Activated CD4-positive, alpha-beta T cell treated with anti-CD3 and anti-CD28 coated beads, Interleukin-2, Interleukin-6, amounts not matched to agents 100 ng/mL and 50 ng/mL, durations not matched to agents 16 hours and 8 hours (primary cell): Measurements from ENCODE around the gene CACNA1I.
"Not testable (repeated sequence)": the region's sequence is repeated elsewhere in the genome, so short reads cannot be mapped to it uniquely, and the experiment has no call there.

Experiments
- DNase-seq: peaks from one replicate; pipeline ENCODE4 v3.0.0-alpha.2; 2020

CACNA1I gene

GRCh38 chr22:39724390-39724789 is 153.8 kb downstream of the CACNA1I start:
- DNase-seq: no peak

- DNase-seq: no peak
Measured at GRCh38 chr22:39724857-39725256, 154.3 kb downstream of the CACNA1I start.

GRCh38 chr22:39725351-39726035 is 154.9 kb downstream of the CACNA1I start:
- no peak for DNase-seq

- no peak for DNase-seq
Measured at GRCh38 chr22:39727541-39727940, 157.0 kb downstream of the CACNA1I start.

- no peak for DNase-seq
Measured at GRCh38 chr22:39728236-39728860, 157.8 kb downstream of the CACNA1I start.

GRCh38 chr22:39729141-39729934 is 158.8 kb downstream of the CACNA1I start:
- DNase-seq: no peak

- no peak for DNase-seq
Measured at GRCh38 chr22:39731481-39731880, 160.9 kb downstream of the CACNA1I start.

GRCh38 chr22:39731881-39732555 is 161.5 kb downstream of the CACNA1I start:
- DNase-seq: no peak

GRCh38 chr22:39732625-39733024 is 162.1 kb downstream of the CACNA1I start:
- DNase-seq: no peak

GRCh38 chr22:39733191-39733590 is 162.6 kb downstream of the CACNA1I start:
- no peak for DNase-seq

GRCh38 chr22:39734046-39734445 is 163.5 kb downstream of the CACNA1I start:
- DNase-seq: not testable (repeated sequence)

- no peak for DNase-seq
Measured at GRCh38 chr22:39734866-39735265, 164.3 kb downstream of the CACNA1I start.

- DNase-seq: no peak
Measured at GRCh38 chr22:39735776-39736175, 165.2 kb downstream of the CACNA1I start.

GRCh38 chr22:39738746-39739145 is 168.2 kb downstream of the CACNA1I start:
- no peak for DNase-seq
